ENCODE data around the gene LONRF3. TPM values are rescaled to one million over a fixed set of nuclear protein-coding genes. Genes with fewer than 3 reads are reported as not detected.

Gene LONRF3
- total RNA-seq, 4 donors from 2014 or later, result 2.8 to 27.3 (median 17.3) TPM

GRCh38 chrX:118943102-118943501 lies 31.3 kb upstream of the LONRF3 start:
- 0 to 57% methylated on average over 1 to 2 of the region's 2 CpGs for WGBS, 2 donors (ENCODE audit: low coverage in 1 of 2)
- no peak overlapping the region for H3K4me3 ChIP-seq
- H3K9me3 ChIP-seq, result no peaks in the 10 kb centered on the region
- no peaks in the 10 kb centered on the region for H3K27me3 ChIP-seq
- intact Hi-C loops (cut with DNase I; ENCODE audit: low total_unique reads) (no loop called here), in situ Hi-C loops (cut with MboI; ENCODE audit: low pct_ligation_motif_present in 1 of 4, low pct_unique_long_range_greater_than_20kb in 1 of 4, low sequenced_read_pairs in 3 of 4) (no loop called here)
- DNase-seq, result no peak
- no peak overlapping the region for H3K27ac ChIP-seq
- no peaks in the 10 kb centered on the region for H3K36me3 ChIP-seq
- H3K4me1 ChIP-seq, result no peaks in the 10 kb centered on the region
- TF ChIP-seq POLR2AphosphoS5 (IDR thresholded peaks at IDR 0.05) (no peak), EP300 (IDR thresholded peaks at IDR 0.05; ENCODE audit: low read depth) (no peak), CTCF (IDR thresholded peaks at IDR 0.05) (no peak)

GRCh38 chrX:118945921-118946320 lies 28.5 kb upstream of the LONRF3 start:
- H3K9me3 ChIP-seq, result no peaks in the 10 kb centered on the region
- in situ Hi-C loops (cut with MboI; ENCODE audit: low pct_ligation_motif_present in 1 of 4, low pct_unique_long_range_greater_than_20kb in 1 of 4, low sequenced_read_pairs in 3 of 4) (no loop called here), intact Hi-C loops (cut with DNase I; ENCODE audit: low total_unique reads) (no loop called here)
- no peaks in the 10 kb centered on the region for H3K4me1 ChIP-seq
- no peak overlapping the region for H3K27ac ChIP-seq
- H3K36me3 ChIP-seq, result no peaks in the 10 kb centered on the region
- 60% methylated on average over 2 of the region's 2 CpGs; no CpG with 5 or more reads in 1 of the 2 donors for WGBS, 2 donors (ENCODE audit: low coverage in 1 of 2)
- H3K4me3 ChIP-seq, result no peak overlapping the region
- no peak for TF ChIP-seq POLR2A (IDR thresholded peaks at IDR 0.05)
- no peak for TF ChIP-seq POLR2AphosphoS5 (IDR thresholded peaks at IDR 0.05)
- no peak for TF ChIP-seq CTCF (IDR thresholded peaks at IDR 0.05)
- no peak for TF ChIP-seq EP300 (IDR thresholded peaks at IDR 0.05; ENCODE audit: low read depth)
- no peaks in the 10 kb centered on the region for H3K27me3 ChIP-seq
- DNase-seq, result no peak

GRCh38 chrX:118948270-118948669 lies 26.1 kb upstream of the LONRF3 start:
- TF ChIP-seq POLR2A (IDR thresholded peaks at IDR 0.05) (no peak), CTCF (IDR thresholded peaks at IDR 0.05) (no peak)
- H3K9me3 ChIP-seq, result no peaks in the 10 kb centered on the region
- no peaks in the 10 kb centered on the region for H3K36me3 ChIP-seq
- 88% methylated on average over 1 of the region's 1 CpG; no CpG with 5 or more reads in 1 of the 2 donors for WGBS, 2 donors (ENCODE audit: low coverage in 1 of 2)
- intact Hi-C loops (cut with DNase I; ENCODE audit: low total_unique reads) (no loop called here), in situ Hi-C loops (cut with MboI; ENCODE audit: low pct_ligation_motif_present in 1 of 4, low pct_unique_long_range_greater_than_20kb in 1 of 4, low sequenced_read_pairs in 3 of 4) (no loop called here)
- no peaks in the 10 kb centered on the region for H3K4me1 ChIP-seq
- H3K27ac ChIP-seq, result no peak overlapping the region
- no peaks in the 10 kb centered on the region for H3K27me3 ChIP-seq
- no peak for DNase-seq
- no peak overlapping the region for H3K4me3 ChIP-seq

GRCh38 chrX:118961866-118962560 lies 12.4 kb upstream of the LONRF3 start:
- H3K9me3 ChIP-seq, result no peaks in the 10 kb centered on the region
- H3K4me3 ChIP-seq, result no peak overlapping the region
- in situ Hi-C loops (cut with MboI; ENCODE audit: low pct_ligation_motif_present in 1 of 4, low pct_unique_long_range_greater_than_20kb in 1 of 4, low sequenced_read_pairs in 3 of 4), result no loop called here
- WGBS, 2 donors (ENCODE audit: low coverage in 1 of 2), result 68% methylated on average over 4 of the region's 4 CpGs; no CpG with 5 or more reads in 1 of the 2 donors
- no peaks in the 10 kb centered on the region for H3K27me3 ChIP-seq
- no peak for DNase-seq
- no peak overlapping the region for H3K27ac ChIP-seq
- H3K4me1 ChIP-seq, result no peaks in the 10 kb centered on the region
- no peaks in the 10 kb centered on the region for H3K36me3 ChIP-seq
- intact Hi-C loops (cut with DNase I; ENCODE audit: low total_unique reads), result no loop called here
- no peak for TF ChIP-seq CTCF (IDR thresholded peaks at IDR 0.05)
- no peak for TF ChIP-seq POLR2AphosphoS5 (IDR thresholded peaks at IDR 0.05)
- no peak for TF ChIP-seq EP300 (IDR thresholded peaks at IDR 0.05; ENCODE audit: low read depth)
- no peak for TF ChIP-seq POLR2A (IDR thresholded peaks at IDR 0.05)
